CD14-positive monocyte (primary cell): ENCODE measurements around the gene SLC47A2. TPM values are rescaled to one million over a fixed set of nuclear protein-coding genes. Genes with fewer than 3 reads are reported as not detected.

Source experiments
- DNase-seq, 3 donors: peaks; one replicate each; pipeline ENCODE4 v3.0.0-alpha.2; 2011 to 2022
- H2AFZ ChIP-seq: 2 replicates; pipeline ENCODE4 v1.6.0; 2012; ENCODE audit warnings: mild to moderate bottlenecking, low read depth, low read length, inconsistent platforms; ENCODE audit not compliant: insufficient read depth, poor library complexity, severe bottlenecking
- H3K27ac ChIP-seq, 2 donors: 1 replicate in 1 of 2; 2 replicates in 1 of 2; pipeline ENCODE4 v1.5.1; 2012 to 2013; ENCODE audit warnings: low read length in 2 of 2, control low read depth in 1 of 2, inconsistent platforms in 1 of 2, low read depth in 1 of 2, mild to moderate bottlenecking in 1 of 2
- H3K27me3 ChIP-seq, 2 donors: one replicate each; pipeline versions ENCODE4 v1.6.0 to v1.6.1; 2011 to 2013; ENCODE audit warnings: low read length in 2 of 2; ENCODE audit not compliant: control insufficient read depth in 2 of 2, insufficient read depth in 2 of 2
- H3K36me3 ChIP-seq, 2 donors: replicated peaks in 1 of 2; 1 replicate in 1 of 2; 2 replicates in 1 of 2; pipeline versions ENCODE4 v1.5.1 to v1.6.1; 2012 to 2013; ENCODE audit warnings: low read length in 2 of 2, control low read depth in 1 of 2, inconsistent platforms in 1 of 2, mild to moderate bottlenecking in 1 of 2; ENCODE audit not compliant: insufficient read depth in 2 of 2, control insufficient read depth in 1 of 2
- H3K4me1 ChIP-seq, 2 donors: 1 replicate in 1 of 2; 2 replicates in 1 of 2; pipeline versions ENCODE4 v1.5.1 to v1.6.1; 2012 to 2013; ENCODE audit warnings: low read length in 2 of 2, control low read depth in 1 of 2, inconsistent platforms in 1 of 2, mild to moderate bottlenecking in 1 of 2, moderate library complexity in 1 of 2; ENCODE audit not compliant: insufficient read depth in 2 of 2, control insufficient read depth in 1 of 2
- H3K4me2 ChIP-seq: replicated peaks from 2 replicates; pipeline ENCODE3; 2012; ENCODE audit warnings: low read length, moderate library complexity, mild to moderate bottlenecking; ENCODE audit not compliant: poor library complexity, severe bottlenecking; ENCODE audit errors: extremely low read depth
- H3K4me3 ChIP-seq, 3 experiments: fragments of 200-600 bp in 1 of 3; sonication (generic) in 1 of 3; replicated peaks in 1 of 3; 1 replicate in 2 of 3; 2 replicates in 1 of 3; pipeline ENCODE4 v1.5.1; 2011 to 2013; ENCODE audit warnings: low read length in 3 of 3, mild to moderate bottlenecking in 3 of 3, control low read depth in 2 of 3, low read depth in 2 of 3, inconsistent platforms in 1 of 3, moderate library complexity in 1 of 3
- H3K79me2 ChIP-seq: 2 replicates; pipeline ENCODE4 v1.6.0; 2012; ENCODE audit warnings: mild to moderate bottlenecking, control low read depth, inconsistent platforms, low read length, moderate library complexity; ENCODE audit not compliant: insufficient read depth
- H3K9ac ChIP-seq: 2 replicates; pipeline ENCODE4 v1.6.0; 2017; ENCODE audit warnings: low read length, mild to moderate bottlenecking; ENCODE audit not compliant: insufficient read depth, poor library complexity, severe bottlenecking
- H3K9me3 ChIP-seq, 2 donors: replicated peaks in 1 of 2; 1 replicate in 1 of 2; 2 replicates in 1 of 2; pipeline versions ENCODE4 v1.5.1 to v1.6.1; 2012 to 2013; ENCODE audit warnings: low read length in 2 of 2, control low read depth in 1 of 2; ENCODE audit not compliant: control insufficient read depth in 1 of 2, insufficient read depth in 1 of 2
- H4K20me1 ChIP-seq: 2 replicates; pipeline ENCODE4 v1.6.0; 2012; ENCODE audit warnings: mild to moderate bottlenecking, low read length, control low read depth, moderate library complexity; ENCODE audit not compliant: insufficient read depth
- H3K27ac Mint-ChIP-seq, 7 donors: one replicate each; pipeline ENCODE4 v1.8.0; 2020; ENCODE audit warnings: mild to moderate bottlenecking in 7 of 7, mixed read lengths in 7 of 7, moderate library complexity in 6 of 7, inconsistent platforms in 2 of 7
- H3K27me3 Mint-ChIP-seq, 3 donors: one replicate each; pipeline ENCODE4 v1.8.0; 2021 to 2022; ENCODE audit warnings: low read depth in 3 of 3, mild to moderate bottlenecking in 3 of 3, mixed read lengths in 3 of 3, moderate library complexity in 3 of 3, inconsistent platforms in 1 of 3
- H3K36me3 Mint-ChIP-seq, 2 donors: one replicate each; pipeline ENCODE4 v1.8.0; 2020; ENCODE audit warnings: mixed read lengths in 2 of 2, inconsistent platforms in 1 of 2, mild to moderate bottlenecking in 1 of 2
- H3K4me1 Mint-ChIP-seq: one replicate; pipeline ENCODE4 v1.8.0; 2020; ENCODE audit warnings: mild to moderate bottlenecking, mixed read lengths
- H3K4me3 Mint-ChIP-seq, 2 donors: one replicate each; pipeline ENCODE4 v1.8.0; 2020; ENCODE audit warnings: mild to moderate bottlenecking in 2 of 2, mixed read lengths in 2 of 2, moderate library complexity in 1 of 2
- H3K9me3 Mint-ChIP-seq, 7 donors: one replicate each; pipeline ENCODE4 v1.8.0; 2020 to 2022; ENCODE audit warnings: mixed read lengths in 7 of 7, mild to moderate bottlenecking in 6 of 7, moderate library complexity in 6 of 7, inconsistent platforms in 2 of 7
- CTCF ChIP-seq: fragments of 200-600 bp; IDR thresholded peaks from one replicate; pipeline ENCODE4 v1.8.0; 2022; ENCODE audit warnings: antibody characterized with exemption, mild to moderate bottlenecking
- WGBS: methylation state at CpG from one replicate; pipeline ENCODE4 v1.1.5; 2013; ENCODE audit warnings: missing lambda C conversion rate; ENCODE audit not compliant: insufficient coverage; 5-methylcytosine and 5-hydroxymethylcytosine counted together
- intact Hi-C, 2 donors: fragments of 100-400 bp; cut with micrococcal nuclease; formaldehyde crosslinking; loops; one replicate each; pipeline versions ENCODE4 v1.15.0 to v1.15.1; 2023
- polyA plus RNA-seq, 3 donors: library from polyadenylated mRNA; depleted of rRNA in 1 of 3; unstranded in 2 of 3; stranded (reverse) in 1 of 3; fragments of 300-500 nt in 2 of 3; fragments of >200 nt in 1 of 3; fragmentation: Illumina TruSeq in 2 of 3; gene quantifications; 1 replicate in 2 of 3; 2 replicates in 1 of 3; pipeline ENCODE4 v1.2.3, GENCODE V29; 2012 to 2021

SLC47A2 gene
- polyA plus RNA-seq, 3 donors = not detected

GRCh38 chr17:19763416-19763815, 47.0 kb upstream of the SLC47A2 start:
- Histone ChIP-seq H3K79me2 (no peaks in the 10 kb centered on the region), H3K27me3 (no peaks in the 10 kb centered on the region), H3K4me2 (no peak overlapping the region), H4K20me1 (no peaks in the 10 kb centered on the region), H3K36me3 (no peaks in the 10 kb centered on the region), H2AFZ (no peak overlapping the region), H3K9me3 (no peaks in the 10 kb centered on the region), H3K4me1 (no peaks in the 10 kb centered on the region), H3K27ac (no peak overlapping the region), H3K4me3 (no peak overlapping the region), H3K9ac (no peak overlapping the region)
- H3K4me3 Mint-ChIP-seq = no peak overlapping the region
- no CpG with 5 or more reads among the region's 2 CpGs for WGBS
- DNase-seq = no peak
- H3K27me3 Mint-ChIP-seq = peaks cover 5 to 8% (median 6%) of the 10 kb centered on the region in 3 donors
- no peaks in the 10 kb centered on the region for H3K36me3 Mint-ChIP-seq
- peaks cover 0 to 5% (median 0%) of the 10 kb centered on the region in 7 donors for H3K9me3 Mint-ChIP-seq
- peaks cover 29% of the 10 kb centered on the region for H3K4me1 Mint-ChIP-seq
- TF ChIP-seq CTCF = no peak
- intact Hi-C loops = loop anchor here (5.0 kb wide), 2 partner anchors 36 to 106 kb away; no protein-coding TSS in a partner anchor
- no peak overlapping the region for H3K27ac Mint-ChIP-seq

- TF ChIP-seq CTCF = peak; percentile 67
- Histone ChIP-seq H3K36me3 (no peaks in the 10 kb centered on the region), H2AFZ (no peak overlapping the region), H4K20me1 (no peaks in the 10 kb centered on the region), H3K79me2 (no peaks in the 10 kb centered on the region), H3K4me3 (no peak overlapping the region), H3K27ac (no peak overlapping the region), H3K27me3 (no peaks in the 10 kb centered on the region), H3K4me1 (no peaks in the 10 kb centered on the region), H3K9ac (no peak overlapping the region), H3K9me3 (no peaks in the 10 kb centered on the region), H3K4me2 (no peak overlapping the region)
- 31% methylated on average over 15 of the region's 15 CpGs for WGBS
- no peaks in the 10 kb centered on the region for H3K36me3 Mint-ChIP-seq
- H3K27me3 Mint-ChIP-seq = peaks cover 5 to 8% (median 6%) of the 10 kb centered on the region in 3 donors
- H3K9me3 Mint-ChIP-seq = peaks cover 0 to 5% (median 2%) of the 10 kb centered on the region in 7 donors
- DNase-seq = peak in 2 of 3 donors; percentile 30 to 59
- intact Hi-C loops = loop anchor here (5.0 kb wide), 2 partner anchors 35 to 105 kb away; no protein-coding TSS in a partner anchor
- H3K27ac Mint-ChIP-seq = no peak overlapping the region
- H3K4me1 Mint-ChIP-seq = peaks cover 26% of the 10 kb centered on the region
- H3K4me3 Mint-ChIP-seq = peak overlapping the region in 1 of 2 donors; percentile 30
These were observed 46.2 kb upstream of the SLC47A2 start for GRCh38 chr17:19762515-19762961.
